GM19397 (cell line): ENCODE data around the gene ST3GAL5.

Experiments
- ATAC-seq: cut with Tn5 transposase; IDR thresholded peaks from one replicate; pipeline ENCODE4 v1.9.1; 2021; ENCODE audit warnings: mild to moderate bottlenecking, moderate library complexity; ENCODE audit not compliant: unreplicated experiment

The ST3GAL5 gene

DNA sequence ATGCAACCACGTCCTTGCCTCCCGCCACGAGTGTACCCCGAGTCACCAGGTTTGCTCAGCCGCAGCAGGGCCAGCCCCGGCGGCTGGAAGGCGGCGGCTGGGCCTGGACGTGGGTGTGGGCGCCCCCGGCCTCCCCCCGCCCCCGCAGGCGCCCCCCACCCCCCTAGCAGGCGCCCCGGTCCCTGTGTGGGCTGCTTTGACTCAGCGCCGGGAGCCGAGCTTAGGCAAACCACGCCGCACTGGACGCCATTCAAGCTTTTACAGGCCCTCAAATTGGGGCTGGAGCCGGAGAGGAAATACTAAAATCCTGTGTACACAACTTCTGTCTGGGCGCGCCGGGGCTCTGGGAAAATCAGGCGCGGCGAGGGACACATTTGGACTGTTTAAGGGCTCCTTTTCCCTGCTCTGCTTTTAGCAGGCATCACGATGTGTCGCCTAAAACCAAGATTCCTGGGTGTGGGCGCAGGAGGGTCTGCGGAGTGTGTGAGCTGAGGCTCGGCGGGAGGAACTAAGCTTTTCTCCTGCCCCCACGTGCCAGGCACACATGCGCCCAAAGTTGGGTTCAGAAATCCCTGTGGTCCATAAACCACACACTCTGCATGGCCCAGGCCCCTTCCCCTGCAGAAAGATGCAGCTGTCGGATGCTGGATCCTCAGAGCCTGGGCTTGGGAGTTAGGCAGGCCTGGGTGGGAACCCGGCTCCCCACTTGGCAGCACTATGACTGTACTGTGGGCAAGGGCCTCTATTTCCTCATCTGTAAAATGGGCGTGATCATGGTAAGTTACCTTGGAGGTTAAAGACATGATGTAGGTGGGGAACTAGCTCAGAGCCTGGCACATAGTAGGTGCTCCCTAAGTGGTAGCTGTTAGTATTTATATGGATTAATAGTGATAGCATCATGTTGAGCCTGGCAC is 77.4 kb downstream of the ST3GAL5 start:
- no peak for ATAC-seq

DNA sequence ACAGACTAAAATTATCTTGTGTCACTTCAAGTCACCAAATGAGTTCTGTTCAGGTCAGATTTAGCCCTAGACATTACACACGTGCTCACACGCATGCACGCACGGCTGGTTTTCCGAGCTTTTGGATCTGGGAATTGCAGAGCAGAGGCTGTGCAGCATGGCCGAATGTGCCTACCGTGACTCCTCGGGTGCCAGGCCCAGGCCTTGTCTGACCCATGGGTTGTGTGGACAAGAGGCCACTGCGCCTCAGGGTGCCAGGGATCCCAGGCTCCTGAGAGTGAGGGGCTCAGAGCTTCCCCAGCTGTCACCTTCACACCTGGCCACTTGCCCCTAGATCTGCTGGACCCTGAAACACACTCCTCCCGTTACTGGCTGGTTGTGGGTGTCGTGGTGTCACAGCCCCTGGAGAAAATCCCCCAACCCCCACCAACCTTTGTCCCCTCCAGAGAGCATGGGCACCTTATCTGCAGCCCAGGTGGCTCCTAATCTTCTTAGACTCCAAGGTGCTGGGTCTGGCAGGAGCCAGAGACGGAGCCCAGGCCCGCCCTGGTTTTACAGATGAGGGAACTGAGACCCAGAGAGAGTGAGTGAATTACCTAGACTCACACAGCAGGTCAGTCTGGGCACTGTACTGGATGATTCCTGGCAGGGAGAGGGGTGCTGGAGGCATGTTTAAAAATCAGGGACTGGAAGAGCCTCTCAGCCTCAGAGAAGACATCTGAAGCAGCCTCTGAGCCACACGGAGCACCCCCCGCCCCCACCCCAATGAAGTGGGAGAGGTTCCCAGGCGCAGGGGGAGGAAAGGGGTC is 78.2 kb downstream of the ST3GAL5 start:
- no peak for ATAC-seq

DNA sequence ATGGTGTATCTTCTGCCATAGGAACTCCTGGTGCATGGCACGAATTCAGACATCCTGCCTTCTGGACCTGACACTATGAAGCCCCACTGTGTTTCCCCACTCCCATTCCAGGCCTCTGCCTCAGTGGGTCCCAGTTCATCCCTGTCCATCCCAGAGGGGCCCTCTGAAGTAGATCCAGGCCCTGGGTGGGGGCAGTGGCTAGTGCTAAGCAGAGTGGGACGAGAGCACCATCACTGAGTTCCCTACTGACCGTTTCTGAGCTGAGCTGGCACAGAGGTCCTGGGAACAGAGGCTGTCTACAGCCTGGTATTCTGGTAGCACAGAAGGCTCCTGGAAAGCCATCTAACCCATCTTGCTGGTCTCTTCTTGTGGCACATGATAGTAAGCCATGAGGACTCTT is 81.0 kb downstream of the ST3GAL5 start:
- no peak for ATAC-seq

DNA sequence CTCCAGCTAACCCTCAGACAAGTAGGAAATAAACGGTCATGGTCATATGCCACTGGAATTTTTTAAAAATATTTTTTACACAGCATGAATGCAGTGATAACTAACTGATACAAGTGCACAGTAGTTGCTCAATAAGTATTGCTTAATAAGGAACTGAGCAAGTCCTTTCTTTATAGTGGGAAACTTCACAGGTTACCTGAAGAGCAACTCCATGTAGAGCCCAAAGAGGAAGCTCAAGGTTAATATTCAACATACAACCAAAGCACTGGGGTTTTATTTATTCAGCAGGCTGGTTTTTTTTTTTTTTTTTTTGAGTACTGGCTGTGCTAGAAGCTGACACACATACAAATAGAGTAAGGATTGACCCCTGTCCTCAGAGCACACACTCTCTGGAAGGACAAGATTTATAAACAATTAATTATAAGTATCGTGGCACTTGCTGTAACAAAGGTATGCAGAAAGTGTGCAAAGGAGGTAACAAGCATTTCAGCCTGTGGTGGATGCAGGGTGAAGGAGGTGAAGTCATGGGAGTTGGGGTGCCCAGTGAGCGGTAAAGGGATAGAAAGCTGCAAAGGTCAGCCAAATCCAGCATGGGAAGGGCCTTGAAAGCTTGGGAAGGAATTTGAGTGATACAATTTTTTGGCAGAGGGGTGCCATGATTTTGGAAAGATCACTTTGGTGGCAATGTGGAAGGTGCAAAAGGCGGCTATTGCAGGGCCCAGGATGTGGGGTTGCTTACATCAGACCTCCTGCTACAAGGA is 82.3 kb downstream of the ST3GAL5 start:
- ATAC-seq: no peak

DNA sequence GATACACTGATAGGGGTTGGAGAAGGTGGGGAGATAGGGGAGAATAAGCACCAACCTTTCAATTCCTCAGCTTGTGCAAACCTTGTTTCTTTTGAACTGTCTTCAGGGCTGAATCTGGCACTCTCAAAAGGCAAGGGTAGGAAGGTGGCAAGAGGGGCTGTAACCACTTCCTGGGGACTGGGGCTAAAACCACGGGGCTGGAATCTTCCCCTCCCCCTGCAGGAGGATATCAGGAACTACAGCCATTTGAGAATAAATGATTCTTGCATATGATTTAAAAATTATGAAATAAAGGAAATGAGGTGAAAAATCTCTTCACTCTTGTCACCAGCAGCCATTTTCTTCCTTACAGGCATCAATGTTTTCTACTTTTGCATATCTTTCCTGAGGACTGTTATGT is 84.2 kb downstream of the ST3GAL5 start:
- no peak for ATAC-seq

DNA sequence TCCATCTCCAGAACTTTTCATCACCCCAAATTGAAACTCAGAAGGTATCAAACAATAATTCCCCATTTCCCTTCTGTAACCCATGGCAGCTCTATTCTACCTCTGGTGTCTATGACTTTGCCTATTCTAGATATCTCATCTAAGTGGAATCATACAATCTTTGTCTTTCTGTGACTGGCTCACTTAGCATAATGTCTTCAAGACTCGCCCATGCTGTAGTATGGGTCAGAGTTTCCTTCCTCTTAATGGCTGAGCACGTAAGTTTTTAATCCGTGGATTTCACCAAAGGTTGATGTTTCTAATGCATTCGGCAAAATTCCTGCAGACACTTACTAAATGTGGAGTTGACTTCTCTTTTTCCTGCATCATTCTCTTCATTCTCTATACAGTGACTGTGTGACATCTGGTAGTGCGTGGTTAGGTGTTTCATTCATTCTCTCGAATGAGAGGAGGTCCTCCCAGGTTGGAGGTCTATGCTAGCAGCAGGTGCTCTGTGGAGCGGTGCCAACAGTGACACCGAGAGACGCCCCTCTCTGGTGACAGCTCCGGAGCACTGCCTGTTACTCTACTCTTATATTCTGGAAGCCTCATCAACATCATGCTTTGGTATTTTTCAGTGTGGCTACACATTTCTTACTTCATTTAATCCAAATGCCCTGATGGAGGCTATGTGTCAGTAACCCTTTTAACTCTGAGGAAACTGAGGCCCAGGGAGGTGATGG is 84.9 kb downstream of the ST3GAL5 start:
- no peak for ATAC-seq

DNA sequence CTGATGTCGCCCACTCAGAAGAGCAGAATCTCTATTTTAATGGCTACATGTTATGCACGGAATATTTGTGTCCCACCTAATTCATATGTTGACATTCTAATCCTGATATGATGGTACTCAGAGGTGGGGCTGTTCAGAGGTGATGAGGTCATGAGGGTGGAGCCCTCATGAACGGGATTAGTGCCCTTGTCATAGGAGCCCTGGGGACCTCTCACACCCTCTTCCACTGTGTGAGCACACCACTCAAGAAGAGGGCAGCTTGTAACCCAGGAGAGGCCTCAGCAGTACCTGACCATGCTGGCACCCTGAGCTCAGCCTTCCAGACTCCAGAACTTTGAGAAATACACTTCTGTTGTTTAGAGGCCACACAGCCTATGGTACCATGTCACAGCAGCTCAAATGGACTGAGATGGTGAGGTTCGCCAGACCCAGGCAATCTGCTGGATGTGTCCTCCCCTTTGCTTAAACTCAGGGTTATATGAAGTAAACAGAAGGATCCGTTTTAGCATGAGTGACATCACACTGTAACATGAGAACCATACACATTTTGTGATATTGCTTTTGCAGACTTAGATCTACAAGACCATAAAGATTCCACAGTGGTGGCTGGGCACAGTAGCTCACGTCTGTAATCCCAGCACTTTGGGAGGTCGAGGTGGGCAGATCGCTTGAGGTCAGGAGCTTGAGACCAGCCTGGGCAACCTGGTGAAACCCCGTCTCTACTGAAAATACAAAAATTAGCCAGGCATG is 86.3 kb downstream of the ST3GAL5 start:
- ATAC-seq: no peak

DNA sequence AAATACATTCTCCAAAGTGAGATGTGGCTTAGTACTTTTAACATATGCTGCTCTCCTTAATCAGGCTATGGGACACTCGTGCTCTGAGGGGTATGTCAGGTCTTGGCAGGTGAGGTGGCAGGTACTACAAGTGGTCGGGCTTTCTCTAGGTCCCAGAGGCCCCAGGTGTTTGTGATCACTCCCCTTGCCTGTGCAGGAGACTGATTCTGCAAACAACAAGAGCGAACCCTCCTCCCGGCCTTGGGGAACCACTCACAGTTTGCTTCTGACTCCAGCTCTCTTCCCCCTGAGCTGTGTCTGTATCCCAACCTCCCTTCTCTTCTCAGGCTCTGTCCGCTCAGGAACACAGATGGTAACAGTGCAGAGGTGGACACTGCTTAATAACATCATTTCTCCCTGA is 86.9 kb downstream of the ST3GAL5 start:
- ATAC-seq: no peak

DNA sequence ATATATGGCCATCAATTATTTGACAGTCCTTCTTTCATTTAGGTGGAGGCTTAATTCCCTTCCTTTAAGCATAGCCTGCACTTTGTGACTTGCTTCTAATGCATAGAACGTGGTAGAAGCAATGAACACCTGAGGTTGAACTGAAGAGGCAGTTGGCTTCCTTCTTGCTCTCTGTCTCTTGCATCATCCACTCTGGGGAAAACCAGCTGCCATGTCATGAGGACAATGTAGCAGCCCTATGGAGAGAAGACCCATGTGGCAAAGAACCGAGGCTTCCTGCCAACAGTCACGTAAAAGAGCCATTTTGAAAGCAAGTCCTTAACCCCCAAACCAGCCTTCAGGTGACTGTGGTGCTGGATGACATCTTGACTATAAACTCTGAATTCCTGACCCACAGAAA is 88.2 kb downstream of the ST3GAL5 start:
- no peak for ATAC-seq

DNA sequence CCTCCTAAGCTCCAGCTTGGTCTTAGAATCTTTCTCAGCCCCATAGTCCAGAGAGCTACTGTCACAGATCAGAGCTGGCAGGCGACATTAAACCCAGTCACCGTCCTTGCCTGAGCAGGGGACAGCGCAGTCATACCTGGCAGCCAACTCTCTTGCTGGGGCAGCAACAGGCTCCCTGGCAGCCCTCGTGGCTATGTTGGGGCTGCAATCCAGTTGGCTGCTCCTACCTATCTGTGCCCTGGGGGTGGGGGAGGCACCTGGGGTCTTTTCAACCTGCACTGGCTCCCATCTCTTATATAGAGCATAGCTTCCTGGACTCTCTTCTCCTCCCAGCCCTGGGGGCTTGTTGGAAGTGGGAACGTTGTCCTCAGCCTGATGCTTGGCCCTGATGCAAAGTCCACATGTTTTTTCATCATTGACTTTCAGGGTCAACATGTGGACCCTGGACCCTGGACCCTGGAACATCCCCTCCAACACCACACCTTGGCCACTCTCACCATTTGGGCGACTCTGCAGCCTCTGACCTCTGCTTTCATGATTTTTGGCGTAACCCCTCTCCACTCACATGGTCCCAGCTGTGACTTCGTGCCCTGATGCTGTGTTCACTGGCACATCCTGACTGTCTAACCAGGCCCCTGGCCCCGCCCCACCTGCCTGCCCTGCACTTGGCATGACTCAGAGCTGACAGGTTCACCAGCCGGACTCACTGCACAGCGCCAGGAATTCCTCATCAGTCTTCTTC is 89.4 kb downstream of the ST3GAL5 start:
- ATAC-seq: no peak

DNA sequence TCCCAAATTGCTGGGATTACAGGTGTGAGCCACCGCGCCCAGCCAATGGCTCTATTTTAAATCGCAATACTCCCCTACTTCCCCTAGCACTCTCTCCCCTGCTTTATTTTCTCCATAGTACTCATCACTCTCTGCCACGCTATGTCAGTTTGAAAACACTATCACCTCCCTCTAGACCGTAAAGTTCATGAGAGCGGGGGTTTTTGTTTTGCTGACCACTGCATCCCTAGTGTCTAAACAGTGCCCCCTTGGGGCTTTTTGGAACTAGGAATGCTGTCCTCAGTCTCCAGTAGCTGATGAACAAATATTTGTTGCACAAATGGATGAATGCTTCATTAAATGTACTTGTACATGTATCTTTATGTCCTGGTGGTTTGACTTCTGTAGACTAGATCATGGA is 90.9 kb downstream of the ST3GAL5 start:
- no peak for ATAC-seq

DNA sequence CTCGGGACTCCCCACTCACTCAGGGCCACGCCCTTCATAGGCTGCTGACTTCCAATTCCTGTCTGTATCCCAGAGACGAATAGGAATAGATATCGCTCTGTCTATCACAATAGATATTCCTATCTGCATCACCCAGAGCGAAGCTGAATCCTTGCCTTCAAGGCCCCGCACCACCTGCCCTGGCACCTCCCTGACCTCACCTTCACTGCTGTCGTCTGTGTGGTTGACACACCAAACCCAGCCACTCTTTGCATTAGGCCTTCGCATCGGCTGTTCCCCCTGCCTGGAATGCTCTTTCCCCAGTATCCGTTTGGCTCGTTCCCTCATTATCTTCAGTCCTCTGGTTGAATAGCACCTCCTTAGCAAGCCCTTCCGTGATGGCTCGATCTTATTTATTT is 91.5 kb downstream of the ST3GAL5 start:
- no peak for ATAC-seq

DNA sequence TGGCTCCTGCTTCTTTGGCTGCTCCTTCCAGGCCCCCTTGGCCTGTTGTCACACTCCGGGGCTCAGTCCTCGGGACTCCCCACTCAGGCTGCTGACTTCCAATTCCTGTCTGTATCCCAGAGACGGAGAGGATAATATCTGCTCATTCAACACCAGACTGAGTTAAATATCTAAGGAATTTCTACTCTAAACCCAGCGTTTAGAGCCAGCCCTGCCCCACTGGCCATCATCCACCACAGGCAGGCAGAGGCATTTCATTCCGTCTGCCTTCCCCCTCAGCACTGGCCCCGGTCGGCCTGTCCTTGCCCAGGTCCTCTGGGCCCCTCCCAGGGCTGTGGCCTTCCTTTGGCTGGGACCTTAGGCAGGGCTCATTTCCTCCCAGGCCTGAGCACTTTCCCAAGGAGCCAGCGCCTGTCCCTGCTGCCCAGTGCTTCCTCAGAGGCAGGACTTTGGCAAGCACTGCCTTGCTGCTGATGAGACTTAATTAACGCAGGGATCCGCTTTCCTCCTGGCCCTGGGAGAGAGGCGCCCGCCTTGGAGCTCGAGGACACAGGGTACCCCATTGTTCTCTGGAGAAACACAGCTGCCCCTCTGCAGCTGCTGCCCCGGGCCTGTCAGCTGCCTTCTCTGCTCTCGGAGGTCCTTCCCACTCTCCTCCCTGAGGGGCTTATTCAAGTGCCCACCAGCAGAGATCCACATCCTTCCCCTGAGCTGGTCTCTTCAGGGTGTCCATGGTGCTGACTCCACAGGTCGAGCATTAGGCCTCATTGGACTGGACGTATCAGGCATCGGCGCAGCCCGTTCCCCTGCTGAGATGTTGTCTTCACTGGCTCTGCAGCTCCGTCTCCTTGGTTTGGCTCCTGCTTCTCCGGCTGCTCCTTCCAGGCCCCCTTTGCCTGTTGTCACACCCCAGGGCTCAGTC is 92.2 kb downstream of the ST3GAL5 start:
- ATAC-seq: no peak

DNA sequence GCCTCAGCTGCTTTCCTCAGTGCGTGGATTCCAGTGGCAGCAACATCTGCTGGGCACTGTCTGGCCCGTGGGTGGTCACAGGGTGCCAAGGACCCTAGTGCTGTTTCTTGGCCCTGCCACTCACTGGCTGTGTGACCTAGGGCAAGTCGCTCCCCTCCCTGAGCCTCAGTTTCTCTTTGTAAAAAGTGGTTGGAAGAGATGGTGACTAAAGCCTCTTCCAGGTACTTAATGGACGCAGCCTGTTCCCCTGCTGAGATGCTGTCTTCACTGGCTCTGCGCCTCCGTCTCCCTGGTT is 92.8 kb downstream of the ST3GAL5 start:
- ATAC-seq: no peak

DNA sequence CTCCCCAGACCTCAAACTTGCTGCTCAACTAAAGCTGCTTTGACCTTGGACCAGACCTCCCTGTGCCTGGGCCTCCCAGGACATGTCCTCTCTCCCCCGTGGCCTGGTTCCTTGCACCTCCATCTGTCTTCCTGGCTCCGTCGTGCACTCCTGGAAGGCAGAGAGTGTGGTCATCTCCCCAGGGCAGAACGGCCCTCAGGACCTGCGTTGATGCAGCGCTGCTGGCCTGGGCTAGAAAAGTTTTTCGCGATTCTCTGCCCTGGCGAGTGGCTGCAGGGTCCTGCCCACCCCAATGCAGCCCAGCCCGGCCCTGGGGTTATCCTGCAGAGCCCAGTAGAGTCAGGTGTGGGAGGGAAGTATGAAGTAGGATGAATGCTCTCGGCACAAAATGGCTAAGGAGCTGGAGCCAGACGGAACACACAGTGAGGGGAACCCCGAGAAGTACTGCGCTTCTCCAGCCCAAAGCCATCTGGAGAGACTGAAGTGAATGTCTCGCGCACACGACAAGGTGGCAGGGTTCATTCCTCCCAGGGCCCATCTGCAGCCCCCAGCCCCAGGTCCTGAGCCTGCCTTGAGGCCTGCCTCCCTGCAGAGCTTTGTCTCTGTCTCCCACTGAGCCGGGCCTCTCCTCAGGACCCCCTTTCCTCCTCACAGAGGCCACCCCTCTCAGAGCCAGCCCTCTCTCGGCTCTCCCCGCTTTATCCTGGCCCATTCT is 93.3 kb downstream of the ST3GAL5 start:
- ATAC-seq: no peak

DNA sequence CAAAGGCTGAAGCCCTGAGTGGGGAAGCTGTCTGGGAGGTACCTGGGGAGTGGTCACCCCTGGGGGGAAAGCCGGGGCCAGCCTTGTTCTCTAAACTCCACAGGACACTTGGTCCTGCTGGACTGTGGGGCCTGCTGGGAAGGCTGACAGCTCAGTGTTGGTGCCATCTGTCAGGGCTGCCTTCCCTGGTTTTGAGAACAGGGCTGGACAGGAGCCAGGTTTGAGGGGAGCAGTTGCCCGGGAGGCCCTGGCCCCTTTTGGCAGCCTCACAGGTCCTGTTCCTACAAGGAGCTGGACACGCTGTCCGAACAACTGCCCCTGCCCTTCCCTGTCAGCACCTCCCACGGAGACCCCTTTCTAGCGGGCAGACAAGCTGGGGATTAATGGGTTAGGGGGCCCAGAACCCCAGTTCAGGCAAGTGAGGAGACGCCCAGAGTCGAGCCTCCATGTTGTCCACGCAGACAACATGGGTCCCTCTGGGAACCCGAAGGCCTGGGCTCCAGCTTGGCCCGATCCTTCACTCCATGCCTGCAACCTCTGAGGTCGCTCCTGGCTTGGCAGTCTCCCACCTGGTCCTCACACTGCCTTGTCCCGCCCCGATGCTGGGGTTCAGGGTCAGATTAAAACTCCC is 94.2 kb downstream of the ST3GAL5 start:
- ATAC-seq: no peak

DNA sequence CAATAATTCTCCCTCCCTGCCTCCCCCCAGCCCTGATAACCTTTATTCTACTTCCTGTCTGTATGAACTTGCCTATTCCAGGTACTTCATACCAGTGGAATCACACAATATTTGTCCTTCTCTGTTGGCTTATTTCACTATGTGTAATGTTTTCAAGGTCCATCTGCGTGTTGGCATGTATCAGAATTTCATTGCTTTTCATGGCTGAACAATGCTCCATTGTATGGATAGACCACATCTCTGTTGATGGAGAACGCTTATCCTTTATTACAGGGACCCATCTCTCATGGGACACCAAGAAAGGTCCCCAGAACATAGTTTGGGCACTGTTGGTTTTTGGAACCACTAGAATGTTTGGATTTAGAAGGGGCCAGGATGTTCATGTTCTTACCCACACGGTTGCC is 94.8 kb downstream of the ST3GAL5 start:
- ATAC-seq: no peak
